ENCODE results near the gene CCNJ. TPM values are rescaled to one million over a fixed set of nuclear protein-coding genes. Genes with fewer than 3 reads are reported as not detected.

The CCNJ gene
- total and polyA plus RNA-seq, 9 of the 15 experiments (the other 6 are each of a cell fraction or from before 2014, with no cell fraction given): 0.69 to 15.7 (median 9.2) TPM

GRCh38 chr10:96097865-96098264 is 54.5 kb downstream of the CCNJ start (continued):
- TF ChIP-seq MIER1 (IDR thresholded peaks at IDR 0.05; ENCODE audit: low read depth) (no peak), ZNF561 (CRISPR knock-in tag; conservative IDR thresholded peaks at IDR 0.05) (no peak), ZNF384 (IDR thresholded peaks at IDR 0.05; ENCODE audit: low read depth, low read length) (no peak), ESRRA (IDR thresholded peaks at IDR 0.05; ENCODE audit: borderline replicate concordance, low read depth) (no peak), CSDE1 (IDR thresholded peaks at IDR 0.05) (no peak), MECOM (CRISPR knock-in tag; IDR thresholded peaks at IDR 0.05) (no peak), NR2F6 (CRISPR knock-in tag; IDR thresholded peaks at IDR 0.05) (no peak)
- TF ChIP-seq, protein P1, sequence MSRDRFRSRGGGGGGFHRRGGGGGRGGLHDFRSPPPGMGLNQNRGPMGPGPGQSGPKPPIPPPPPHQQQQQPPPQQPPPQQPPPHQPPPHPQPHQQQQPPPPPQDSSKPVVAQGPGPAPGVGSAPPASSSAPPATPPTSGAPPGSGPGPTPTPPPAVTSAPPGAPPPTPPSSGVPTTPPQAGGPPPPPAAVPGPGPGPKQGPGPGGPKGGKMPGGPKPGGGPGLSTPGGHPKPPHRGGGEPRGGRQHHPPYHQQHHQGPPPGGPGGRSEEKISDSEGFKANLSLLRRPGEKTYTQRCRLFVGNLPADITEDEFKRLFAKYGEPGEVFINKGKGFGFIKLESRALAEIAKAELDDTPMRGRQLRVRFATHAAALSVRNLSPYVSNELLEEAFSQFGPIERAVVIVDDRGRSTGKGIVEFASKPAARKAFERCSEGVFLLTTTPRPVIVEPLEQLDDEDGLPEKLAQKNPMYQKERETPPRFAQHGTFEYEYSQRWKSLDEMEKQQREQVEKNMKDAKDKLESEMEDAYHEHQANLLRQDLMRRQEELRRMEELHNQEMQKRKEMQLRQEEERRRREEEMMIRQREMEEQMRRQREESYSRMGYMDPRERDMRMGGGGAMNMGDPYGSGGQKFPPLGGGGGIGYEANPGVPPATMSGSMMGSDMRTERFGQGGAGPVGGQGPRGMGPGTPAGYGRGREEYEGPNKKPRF (IDR thresholded peaks at IDR 0.05; ENCODE audit: low read depth, low read length): no peak
- TF ChIP-seq, protein P2, sequence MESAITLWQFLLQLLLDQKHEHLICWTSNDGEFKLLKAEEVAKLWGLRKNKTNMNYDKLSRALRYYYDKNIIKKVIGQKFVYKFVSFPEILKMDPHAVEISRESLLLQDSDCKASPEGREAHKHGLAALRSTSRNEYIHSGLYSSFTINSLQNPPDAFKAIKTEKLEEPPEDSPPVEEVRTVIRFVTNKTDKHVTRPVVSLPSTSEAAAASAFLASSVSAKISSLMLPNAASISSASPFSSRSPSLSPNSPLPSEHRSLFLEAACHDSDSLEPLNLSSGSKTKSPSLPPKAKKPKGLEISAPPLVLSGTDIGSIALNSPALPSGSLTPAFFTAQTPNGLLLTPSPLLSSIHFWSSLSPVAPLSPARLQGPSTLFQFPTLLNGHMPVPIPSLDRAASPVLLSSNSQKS (CRISPR knock-in tag; IDR thresholded peaks at IDR 0.05): no peak
- TF ChIP-seq, protein P3, sequence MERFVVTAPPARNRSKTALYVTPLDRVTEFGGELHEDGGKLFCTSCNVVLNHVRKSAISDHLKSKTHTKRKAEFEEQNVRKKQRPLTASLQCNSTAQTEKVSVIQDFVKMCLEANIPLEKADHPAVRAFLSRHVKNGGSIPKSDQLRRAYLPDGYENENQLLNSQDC (CRISPR knock-in tag; IDR thresholded peaks at IDR 0.05): no peak

Data from K562 (cell line).